Measurements from ENCODE around the gene HSPE1. TPM values are rescaled to one million over a fixed set of nuclear protein-coding genes. Genes with fewer than 3 reads are reported as not detected.

The HSPE1 gene
- total and polyA plus RNA-seq, 2 of the 8 experiments (the other 6 are each of a cell fraction or from before 2014, with no cell fraction given) = 206 to 377 TPM

GRCh38 chr2:197515739-197516392, 15.7 kb downstream of the HSPE1 start, which contains the start of gene MOB4 (continued):
- 0 out of 2 replicates have a peak, but pooled peaks have one; percentile 10 for TF ChIP-seq ATF2 (IDR thresholded peaks at IDR 0.05; ENCODE audit: low read length)
- no peak; the same call in 1 of the 2 replicates for TF ChIP-seq BRCA1 (IDR thresholded peaks at IDR 0.05; ENCODE audit: low read depth, low read length)
- no peak for TF ChIP-seq RFX5 (IDR thresholded peaks at IDR 0.05; ENCODE audit: borderline replicate concordance, low read depth, low read length)
- peak; percentile 92 for TF ChIP-seq TBP (IDR thresholded peaks at IDR 0.05; ENCODE audit: low read depth, low read length)
- TF ChIP-seq JUN (IDR thresholded peaks at IDR 0.05; ENCODE audit: low read depth, low read length) = no peak
- no peak for TF ChIP-seq CTBP2 (IDR thresholded peaks at IDR 0.05; ENCODE audit: borderline replicate concordance, insufficient read depth, insufficient read length, low read length)
- TF ChIP-seq JUND (IDR thresholded peaks at IDR 0.05; ENCODE audit: low read length) = peak; percentile 97
- peak; percentile 40; the same call in 1 of the 2 replicates for TF ChIP-seq EGR1 (IDR thresholded peaks at IDR 0.05; ENCODE audit: borderline replicate concordance, low read depth, low read length)
- TF ChIP-seq SIX5 (IDR thresholded peaks at IDR 0.05; ENCODE audit: low read depth, low read length) = no peak
- TF ChIP-seq EP300 (IDR thresholded peaks at IDR 0.05; ENCODE audit: borderline replicate concordance in 1 of 2, low read depth in 2 of 2, low read length in 2 of 2) = peak; percentile 86 to 100; a peak in 2 of 3 replicates
- TF ChIP-seq KDM1A (IDR thresholded peaks at IDR 0.05; ENCODE audit: borderline replicate concordance, low read length) = no peak
- TF ChIP-seq BCL11A (IDR thresholded peaks at IDR 0.05; ENCODE audit: low read depth in 2 of 2, low read length in 2 of 2) = no peak
- TF ChIP-seq USF2 (IDR thresholded peaks at IDR 0.05; ENCODE audit: low read length) = peak; percentile 15; the same call in 1 of the 2 replicates
- TF ChIP-seq ATF3 (IDR thresholded peaks at IDR 0.05; ENCODE audit: insufficient read depth, low read depth, low read length) = no peak
- peak; percentile 65; the same call in 1 of the 2 replicates for TF ChIP-seq GABPA (IDR thresholded peaks at IDR 0.05; ENCODE audit: borderline replicate concordance, insufficient read depth, low read length)
